RWPE2 (cell line): Measurements from ENCODE around the gene ZSCAN9.

Experiments used
- ATAC-seq: fragments of 200-7000 bp; cut with Tn5 transposase; 3 replicates; pipeline ENCODE4 v1.9.1; 2021; ENCODE audit warnings: low read depth
- DNase-seq: peaks from one replicate; pipeline ENCODE4 v3.0.0-alpha.2; 2020; ENCODE audit warnings: low spot score
- H3K27ac ChIP-seq: fragments of 450-650 bp; 2 replicates; pipeline ENCODE4 v1.5.1; 2017; ENCODE audit warnings: mild to moderate bottlenecking; ENCODE audit not compliant: poor library complexity, severe bottlenecking
- H3K27me3 ChIP-seq: fragments of 250-450 bp; sonication (Bioruptor Pico); 2 replicates; pipeline ENCODE4 v1.5.1; 2021; ENCODE audit warnings: mild to moderate bottlenecking, moderate library complexity; ENCODE audit not compliant: insufficient read depth, poor library complexity, severe bottlenecking
- H3K36me3 ChIP-seq: fragments of 250-450 bp; sonication (Bioruptor Pico); 2 replicates; pipeline ENCODE4 v1.5.1; 2020; ENCODE audit warnings: low read depth, mild to moderate bottlenecking, moderate library complexity
- H3K4me1 ChIP-seq: fragments of 250-450 bp; sonication (Bioruptor Pico); 2 replicates; pipeline ENCODE4 v1.5.1; 2021; ENCODE audit warnings: mild to moderate bottlenecking, moderate library complexity; ENCODE audit not compliant: insufficient read depth, poor library complexity, severe bottlenecking
- H3K4me3 ChIP-seq: fragments of 250-450 bp; sonication (Bioruptor Pico); 2 replicates; pipeline ENCODE4 v1.5.1; 2021; ENCODE audit warnings: mild to moderate bottlenecking, moderate library complexity; ENCODE audit not compliant: severe bottlenecking
- H3K9me3 ChIP-seq: fragments of 250-450 bp; sonication (Bioruptor Pico); 2 replicates; pipeline ENCODE4 v1.5.1; 2021; ENCODE audit warnings: mild to moderate bottlenecking, moderate library complexity; ENCODE audit not compliant: severe bottlenecking
- TF ChIP-seq, protein P1 (sequence below): fragments of 450-650 bp; IDR thresholded peaks from one replicate; pipeline ENCODE4 v1.5.1; 2017; ENCODE audit warnings: mild to moderate bottlenecking, moderate library complexity; ENCODE audit not compliant: poor library complexity, severe bottlenecking

The ZSCAN9 gene

DNA sequence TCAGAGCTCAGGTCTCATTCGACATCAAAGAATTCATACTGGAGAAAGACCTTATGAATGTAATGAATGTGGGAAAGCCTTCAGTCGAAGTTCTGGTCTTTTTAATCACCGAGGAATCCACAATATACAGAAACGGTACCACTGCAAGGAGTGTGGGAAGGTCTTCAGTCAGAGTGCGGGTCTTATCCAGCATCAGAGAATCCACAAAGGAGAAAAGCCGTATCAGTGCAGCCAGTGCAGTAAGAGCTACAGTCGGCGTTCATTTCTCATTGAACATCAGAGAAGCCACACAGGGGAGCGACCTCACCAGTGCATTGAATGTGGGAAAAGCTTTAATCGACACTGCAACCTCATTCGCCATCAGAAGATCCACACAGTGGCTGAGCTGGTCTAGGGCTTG, 7.7 kb downstream of the ZSCAN9 start:
- Histone ChIP-seq H3K4me1 (no peaks in the 10 kb centered on the region), H3K27ac (no peak overlapping the region), H3K36me3 (peaks cover 61% of the 10 kb centered on the region), H3K9me3 (no peaks in the 10 kb centered on the region), H3K4me3 (no peak overlapping the region), H3K27me3 (no peaks in the 10 kb centered on the region)
- DNase-seq (no peak), ATAC-seq (no peak)
- TF ChIP-seq, protein P1, sequence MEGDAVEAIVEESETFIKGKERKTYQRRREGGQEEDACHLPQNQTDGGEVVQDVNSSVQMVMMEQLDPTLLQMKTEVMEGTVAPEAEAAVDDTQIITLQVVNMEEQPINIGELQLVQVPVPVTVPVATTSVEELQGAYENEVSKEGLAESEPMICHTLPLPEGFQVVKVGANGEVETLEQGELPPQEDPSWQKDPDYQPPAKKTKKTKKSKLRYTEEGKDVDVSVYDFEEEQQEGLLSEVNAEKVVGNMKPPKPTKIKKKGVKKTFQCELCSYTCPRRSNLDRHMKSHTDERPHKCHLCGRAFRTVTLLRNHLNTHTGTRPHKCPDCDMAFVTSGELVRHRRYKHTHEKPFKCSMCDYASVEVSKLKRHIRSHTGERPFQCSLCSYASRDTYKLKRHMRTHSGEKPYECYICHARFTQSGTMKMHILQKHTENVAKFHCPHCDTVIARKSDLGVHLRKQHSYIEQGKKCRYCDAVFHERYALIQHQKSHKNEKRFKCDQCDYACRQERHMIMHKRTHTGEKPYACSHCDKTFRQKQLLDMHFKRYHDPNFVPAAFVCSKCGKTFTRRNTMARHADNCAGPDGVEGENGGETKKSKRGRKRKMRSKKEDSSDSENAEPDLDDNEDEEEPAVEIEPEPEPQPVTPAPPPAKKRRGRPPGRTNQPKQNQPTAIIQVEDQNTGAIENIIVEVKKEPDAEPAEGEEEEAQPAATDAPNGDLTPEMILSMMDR = no peak

DNA sequence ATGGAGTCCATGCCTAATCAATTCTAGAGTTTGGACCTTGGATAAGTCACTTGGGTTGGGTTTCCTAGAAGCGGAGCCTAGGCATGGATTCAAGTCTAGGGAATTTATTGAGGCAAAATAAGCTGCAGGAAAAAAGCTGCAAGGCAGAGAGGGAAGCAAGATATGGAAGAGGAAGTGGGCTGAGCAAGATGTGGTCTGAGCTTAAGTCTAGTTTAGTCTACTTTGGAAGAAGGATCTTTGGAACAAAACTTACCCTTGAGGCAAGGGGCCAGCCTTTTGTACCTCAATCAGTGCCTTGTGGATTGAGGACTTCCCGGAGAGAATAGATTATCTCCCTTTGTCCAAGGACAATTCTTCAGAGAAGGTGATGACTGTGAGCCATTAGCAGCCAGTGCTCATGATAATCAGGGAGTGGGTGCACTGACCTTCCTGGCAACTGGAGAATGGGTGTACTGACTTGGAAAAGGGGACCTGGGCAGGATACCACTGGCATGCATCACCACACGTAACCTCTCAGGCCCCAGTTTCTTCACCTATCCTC, 10.9 kb downstream of the ZSCAN9 start:
- ATAC-seq = no peak
- peaks cover 35% of the 10 kb centered on the region for H3K36me3 ChIP-seq
- H3K4me1 ChIP-seq = no peaks in the 10 kb centered on the region
- H3K27me3 ChIP-seq = no peaks in the 10 kb centered on the region
- DNase-seq = no peak
- no peaks in the 10 kb centered on the region for H3K9me3 ChIP-seq
- TF ChIP-seq, protein P1 = no peak
- no peak overlapping the region for H3K27ac ChIP-seq
- H3K4me3 ChIP-seq = no peak overlapping the region

DNA sequence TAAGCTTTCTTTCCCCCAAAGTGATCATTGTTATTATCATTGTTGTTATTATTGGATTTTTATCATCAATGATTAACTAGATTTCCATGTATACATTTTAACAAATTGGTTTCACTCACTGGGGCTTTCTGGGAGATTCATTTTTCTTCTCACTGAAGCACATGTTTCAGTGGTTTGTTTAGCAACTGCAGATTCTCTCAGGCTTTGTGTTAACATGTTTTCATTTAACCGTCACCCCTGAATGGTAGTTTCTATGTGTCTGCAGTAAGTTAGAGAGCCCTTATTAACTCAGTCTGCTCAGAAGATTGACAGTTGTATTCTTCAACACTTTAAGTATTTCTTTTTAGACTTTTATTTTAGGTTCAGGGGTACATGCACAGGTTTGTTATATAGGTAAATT, 14.6 kb downstream of the ZSCAN9 start:
- DNase-seq (no peak), ATAC-seq (no peak)
- Histone ChIP-seq H3K9me3 (no peaks in the 10 kb centered on the region), H3K4me3 (no peak overlapping the region), H3K36me3 (peaks cover 17% of the 10 kb centered on the region), H3K4me1 (no peaks in the 10 kb centered on the region), H3K27ac (no peak overlapping the region), H3K27me3 (no peaks in the 10 kb centered on the region)
- TF ChIP-seq, protein P1 = no peak

DNA sequence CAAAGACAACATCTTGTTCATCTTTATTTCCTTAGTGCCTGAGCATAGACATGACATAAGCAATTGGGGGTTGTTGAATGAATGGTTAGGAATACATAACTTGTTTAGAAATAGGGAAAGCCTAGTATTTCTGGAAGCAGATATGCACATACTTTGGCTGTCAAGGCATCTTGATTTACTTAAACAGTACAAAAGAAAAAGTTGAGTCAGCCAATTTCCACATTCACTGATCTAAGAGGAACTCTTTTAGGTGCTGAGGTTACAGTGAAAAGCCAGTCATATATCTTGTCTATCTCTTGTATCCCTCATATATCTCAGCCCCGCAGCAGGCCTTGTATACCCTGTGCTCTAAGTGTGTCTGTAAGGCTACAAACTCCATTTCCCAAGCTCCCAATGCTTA, 15.4 kb downstream of the ZSCAN9 start:
- TF ChIP-seq, protein P1 = no peak
- Histone ChIP-seq H3K4me1 (no peaks in the 10 kb centered on the region), H3K36me3 (peaks cover 22% of the 10 kb centered on the region), H3K4me3 (no peak overlapping the region), H3K9me3 (no peaks in the 10 kb centered on the region), H3K27me3 (no peaks in the 10 kb centered on the region), H3K27ac (no peak overlapping the region)
- ATAC-seq = no peak
- DNase-seq = no peak

DNA sequence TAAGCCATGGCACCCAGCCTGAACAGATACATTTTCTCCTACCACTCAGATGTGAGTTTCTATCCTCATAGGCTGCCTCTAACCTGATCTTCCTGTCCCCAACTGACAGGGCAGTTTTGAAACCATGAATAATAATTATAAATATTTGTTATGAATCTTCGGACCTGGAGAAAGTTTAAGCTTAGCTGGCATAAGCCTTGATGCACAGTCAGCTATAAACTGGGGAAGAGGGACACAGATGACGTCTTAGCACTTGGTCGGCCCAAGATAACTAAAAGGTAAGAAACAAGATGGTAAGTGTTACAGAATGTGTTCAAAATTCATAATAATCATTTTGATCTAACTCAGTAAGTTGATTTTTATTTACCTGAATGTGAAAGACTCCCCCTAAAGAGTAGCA, 18.9 kb downstream of the ZSCAN9 start:
- Histone ChIP-seq H3K27me3 (no peaks in the 10 kb centered on the region), H3K36me3 (peaks cover 30% of the 10 kb centered on the region), H3K4me1 (no peaks in the 10 kb centered on the region), H3K27ac (no peak overlapping the region), H3K9me3 (no peaks in the 10 kb centered on the region), H3K4me3 (no peak overlapping the region)
- TF ChIP-seq, protein P1 = no peak
- DNase-seq (no peak), ATAC-seq (no peak)
